Stimulated activated CD4-positive, alpha-beta T cell treated with anti-CD3 and anti-CD28 coated beads, Interleukin-12 subunit alpha, Interleukin-12 subunit beta, amount 100 ng/mL, for 48 hours (primary cell): ENCODE measurements around the gene OLR1.

ENCODE experiments used
- DNase-seq, 3 donors: peaks; one replicate each; pipeline ENCODE4 v3.0.0-alpha.2; 2020; ENCODE audit warnings: low read depth in 2 of 3, low spot score in 1 of 3

Gene OLR1

DNA sequence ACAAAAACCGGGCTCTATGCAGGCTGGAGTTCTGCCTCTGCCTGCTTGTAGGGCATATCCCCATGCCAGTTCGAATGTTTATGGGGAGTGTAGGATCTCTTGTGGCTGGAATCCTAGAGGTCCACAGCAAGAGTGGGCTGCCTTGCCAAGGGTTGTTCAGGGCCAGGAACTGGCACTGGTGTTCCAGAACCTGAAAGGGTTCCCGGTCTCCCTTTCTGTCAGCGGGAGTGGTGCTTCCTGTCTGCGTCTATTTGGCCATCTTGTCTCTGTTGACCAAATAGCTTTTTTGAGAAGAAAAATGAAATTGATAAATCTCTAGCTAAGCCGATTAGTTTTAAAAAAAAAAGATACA, 17.8 kb downstream of the OLR1 start:
- DNase-seq, result no peak

DNA sequence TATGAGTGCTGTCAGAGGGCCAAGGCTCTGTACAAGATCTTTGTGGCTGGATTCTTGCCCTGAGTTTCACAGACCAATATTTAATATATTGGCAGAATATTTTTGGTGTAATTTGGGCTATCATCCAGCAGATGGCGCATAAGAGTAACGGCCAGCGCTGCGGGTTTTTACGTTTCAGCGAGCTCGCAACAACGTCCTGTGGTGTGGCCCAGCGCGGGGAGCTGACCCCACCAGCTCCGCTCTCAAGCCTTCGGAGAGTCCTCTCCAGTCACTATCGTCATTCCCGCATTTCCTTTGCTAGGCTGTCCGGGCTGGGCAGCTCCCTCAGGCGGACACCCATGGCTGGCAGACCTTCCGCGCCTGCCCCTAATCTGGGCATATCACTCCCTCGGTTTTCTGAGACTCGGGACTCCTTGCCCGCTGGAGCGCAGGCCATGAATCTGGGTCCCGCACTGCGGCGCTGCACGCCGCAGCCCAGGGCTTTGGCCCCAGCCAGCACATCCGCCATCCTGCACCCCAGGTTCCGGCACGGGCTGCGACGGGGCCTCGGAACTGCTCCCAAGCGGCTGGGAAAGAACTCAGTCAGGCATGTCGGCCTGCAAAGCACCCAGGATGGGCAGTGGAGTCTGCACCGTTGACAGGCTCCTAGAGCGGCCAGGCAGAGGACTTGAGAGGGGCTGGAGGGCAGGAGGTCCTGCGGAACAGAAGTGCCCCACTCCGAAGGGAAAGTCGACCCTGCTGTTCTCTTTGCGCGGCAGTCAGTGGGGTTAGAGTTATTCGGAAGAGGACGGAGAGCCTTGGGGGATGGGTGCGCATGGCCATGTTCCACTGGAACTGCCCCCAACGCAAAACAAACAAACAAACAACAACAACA, 18.4 kb downstream of the OLR1 start:
- peak; percentile 18 to 58 (median 30) for DNase-seq

- no peak for DNase-seq
These were observed 20.3 kb downstream of the OLR1 start for GRCh38 chr12:10151621-10152020.

DNA sequence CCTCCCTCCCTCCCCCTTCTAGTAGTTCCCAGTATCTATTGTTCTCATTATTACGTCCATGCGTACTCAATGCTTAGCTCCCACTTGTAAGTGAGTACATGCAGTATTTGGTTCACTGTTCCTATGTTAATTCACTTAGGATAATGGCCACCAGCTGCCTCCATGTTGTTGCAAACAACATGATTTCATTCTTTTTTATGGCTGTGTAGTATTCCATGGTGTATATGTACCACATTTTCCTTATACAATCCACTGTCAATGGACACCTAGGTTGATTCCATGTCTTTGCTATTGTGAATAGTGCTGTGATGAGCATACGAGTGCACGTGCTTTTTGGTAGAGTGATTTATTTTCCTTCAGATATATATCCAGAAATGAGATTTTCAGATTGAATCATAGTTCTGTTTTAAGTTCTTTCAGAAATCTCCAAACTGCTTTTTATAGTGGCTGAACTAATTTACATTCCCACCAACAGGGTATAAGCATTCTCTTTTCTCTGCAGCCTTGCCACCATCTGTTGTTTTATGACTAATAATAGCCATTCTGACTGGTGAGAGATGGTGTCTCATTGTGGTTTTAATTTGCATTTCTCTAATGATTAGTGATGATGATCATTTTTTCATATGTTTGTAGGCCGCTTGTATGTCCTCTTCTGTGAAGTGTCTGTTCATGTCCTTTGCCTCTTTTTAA, 24.1 kb downstream of the OLR1 start:
- DNase-seq, result no peak

GRCh38 chr12:10142976-10143589, 28.8 kb downstream of the OLR1 start:
- no peak for DNase-seq

- peak; percentile 8 to 34 (median 9) for DNase-seq
These were observed 31.9 kb downstream of the OLR1 start for GRCh38 chr12:10140001-10140400.

DNA sequence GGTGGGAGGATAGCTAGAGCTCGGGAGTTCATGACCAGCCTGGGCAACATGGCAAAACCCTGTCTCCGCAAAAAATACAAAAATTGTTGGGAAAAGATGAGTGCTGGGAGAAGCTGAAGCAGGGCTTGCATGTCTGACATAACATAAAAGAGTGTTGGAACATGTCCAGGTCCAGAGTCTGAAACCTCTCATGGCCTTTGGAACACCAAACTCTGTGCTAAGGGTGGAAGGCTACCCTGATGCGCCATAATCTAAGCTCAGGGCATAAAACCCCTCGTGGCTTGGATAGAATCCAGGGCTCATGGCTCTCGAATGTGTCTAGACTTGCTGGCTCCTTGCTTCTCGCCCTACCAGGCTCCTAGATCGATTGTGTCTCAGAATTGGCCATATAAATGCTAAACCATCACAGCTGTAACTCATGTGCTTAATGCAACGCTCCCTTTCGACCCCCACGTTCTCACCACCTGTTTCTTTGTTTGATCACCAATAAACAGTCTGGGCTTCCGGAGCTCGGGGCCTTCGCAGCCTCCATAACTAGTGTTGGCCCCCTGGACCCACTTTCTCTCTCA, 35.2 kb downstream of the OLR1 start:
- DNase-seq, result no peak

DNA sequence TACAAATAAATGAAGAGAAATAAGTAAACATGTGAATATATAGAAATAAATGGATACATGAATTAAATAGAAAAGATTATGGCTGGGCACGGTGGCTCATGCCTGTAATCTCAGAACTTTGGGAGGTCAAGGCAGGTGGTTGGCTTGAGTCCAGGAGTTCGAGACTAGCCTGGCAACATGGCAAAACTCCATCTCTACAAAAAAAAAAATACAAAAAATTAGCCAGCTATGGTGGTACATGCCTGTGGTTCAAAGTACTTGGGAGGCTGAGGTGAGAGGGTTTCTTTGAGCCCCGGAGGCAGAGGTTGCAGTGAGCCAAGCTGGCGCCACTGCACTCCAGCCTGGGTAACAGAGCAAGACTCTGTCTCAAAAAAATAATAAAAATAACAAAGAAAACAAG, 36.8 kb downstream of the OLR1 start:
- no peak for DNase-seq

DNA sequence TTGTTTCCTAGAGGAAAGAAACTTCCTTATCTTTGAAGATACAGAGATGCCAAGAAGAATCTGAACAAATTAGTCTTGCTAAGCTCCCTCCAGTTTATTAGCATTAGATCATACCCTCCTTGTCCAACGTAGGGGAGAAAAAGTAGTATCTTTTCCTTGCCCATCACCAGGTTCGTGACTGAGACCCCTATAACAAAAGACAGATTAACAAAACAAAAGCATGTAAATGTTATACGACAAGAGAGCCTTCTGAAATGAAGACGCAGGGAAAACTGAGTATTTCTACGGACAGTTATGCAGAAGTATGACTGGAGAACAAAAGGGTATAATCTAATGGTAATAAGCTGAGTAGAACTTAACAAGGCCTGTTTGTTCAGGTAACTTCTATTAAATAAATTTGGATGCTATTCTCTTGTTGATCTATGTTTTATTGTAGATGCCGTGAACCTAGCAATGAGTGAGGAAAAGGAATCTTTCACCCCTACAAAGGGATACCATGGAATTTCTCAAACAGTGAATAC, 39.0 kb downstream of the OLR1 start:
- no peak for DNase-seq

DNA sequence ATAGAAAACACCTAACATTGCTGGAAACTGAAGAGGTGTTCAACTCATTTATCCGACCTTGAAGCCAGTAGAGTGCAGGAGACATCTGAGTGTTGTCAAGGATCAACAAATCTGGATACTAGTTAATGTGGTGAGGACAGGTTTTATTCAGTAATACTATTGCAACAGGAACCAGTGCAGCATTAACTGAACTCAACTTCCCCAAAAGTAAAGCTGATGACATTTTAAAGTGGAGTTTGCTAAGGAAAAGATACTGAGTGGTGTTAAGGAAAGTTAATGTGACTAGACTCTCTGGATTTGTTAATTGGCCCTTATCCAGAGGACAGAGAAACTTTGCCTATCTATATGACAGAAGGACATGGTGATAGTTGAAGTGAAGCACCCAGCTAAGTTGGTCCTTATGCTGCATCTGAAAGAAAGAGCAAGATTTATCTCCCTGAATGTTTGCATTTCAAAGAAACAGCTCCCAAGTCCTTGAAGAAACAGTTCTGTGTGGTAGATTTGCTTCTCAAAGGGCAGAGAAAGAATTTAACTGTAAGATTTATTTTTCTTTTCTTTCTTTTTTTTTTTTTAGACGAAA, 40.7 kb downstream of the OLR1 start:
- DNase-seq, result no peak

- DNase-seq, result no peak
These were observed 41.9 kb downstream of the OLR1 start, which contains the start of gene CLEC7A for GRCh38 chr12:10130042-10130441. CLEC7A (minus strand) TSS chr12:10130199; CDS start chr12:10130082, 117 bp downstream.

GRCh38 chr12:10128687-10129086, 43.2 kb downstream of the OLR1 start:
- DNase-seq, result no peak

DNA sequence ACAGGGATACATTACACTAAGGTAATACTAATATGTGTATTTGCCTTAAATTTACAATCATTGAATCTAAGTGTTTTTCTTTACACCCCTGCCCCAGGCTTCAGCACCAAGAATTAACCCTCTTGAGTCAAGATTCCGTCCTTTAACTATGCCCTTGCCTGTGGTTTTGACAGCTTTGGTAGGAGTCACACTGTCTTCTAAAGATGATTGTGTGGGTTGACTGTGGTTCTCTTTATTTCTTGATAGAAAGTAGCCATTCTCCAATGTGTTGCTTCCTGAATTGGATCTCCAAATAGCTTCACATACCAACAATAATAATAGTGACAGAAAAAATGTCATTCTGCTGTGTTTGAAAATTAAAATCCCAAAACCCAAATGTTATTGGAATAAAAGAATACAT, 45.5 kb downstream of the OLR1 start:
- no peak for DNase-seq

- DNase-seq, result no peak
These were observed 49.2 kb downstream of the OLR1 start for GRCh38 chr12:10122689-10123088.

DNA sequence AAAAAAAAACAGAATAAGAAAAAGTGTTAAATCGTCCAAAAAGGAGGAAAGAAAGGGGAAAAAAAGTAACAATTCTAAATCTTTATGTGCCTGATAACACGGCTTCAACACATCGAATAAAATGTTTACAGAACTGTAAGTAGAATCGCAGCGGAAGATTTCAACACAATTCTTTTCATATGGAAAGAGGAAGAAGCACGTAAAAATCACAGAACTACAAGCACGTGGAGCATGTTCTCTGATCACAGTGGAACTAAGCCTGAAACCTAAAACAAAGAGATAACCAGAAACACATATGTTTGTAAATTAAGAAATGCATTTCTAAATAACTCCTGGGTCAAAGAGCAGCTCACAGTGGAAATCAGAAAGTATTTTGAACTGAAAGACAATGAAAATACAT, 50.7 kb downstream of the OLR1 start:
- DNase-seq, result no peak

DNA sequence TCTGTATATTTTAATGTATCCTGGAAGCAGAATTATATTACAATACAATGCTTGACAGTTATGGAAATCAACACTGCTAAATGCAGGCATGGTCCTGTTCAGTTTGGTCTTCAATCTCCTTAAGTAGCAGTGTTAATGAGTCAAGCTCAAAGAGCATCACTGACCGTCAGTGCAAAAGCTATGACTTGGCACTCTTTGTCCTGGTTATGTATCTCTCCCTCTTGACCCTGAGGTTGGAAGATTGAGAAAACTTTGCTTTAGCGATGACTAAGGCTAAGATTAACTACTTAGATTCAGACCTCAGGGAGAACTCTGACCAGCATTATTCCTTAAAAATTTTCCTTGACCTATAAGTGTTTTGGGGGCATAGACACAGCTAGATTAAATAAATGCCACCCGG, 52.9 kb downstream of the OLR1 start:
- DNase-seq, result no peak

GRCh38 chr12:10115890-10116289, 56.0 kb downstream of the OLR1 start:
- DNase-seq, result no peak

- no peak for DNase-seq
These were observed 56.6 kb downstream of the OLR1 start for GRCh38 chr12:10115311-10115710.

- DNase-seq, result no peak
These were observed 58.0 kb downstream of the OLR1 start for GRCh38 chr12:10113920-10114319.

DNA sequence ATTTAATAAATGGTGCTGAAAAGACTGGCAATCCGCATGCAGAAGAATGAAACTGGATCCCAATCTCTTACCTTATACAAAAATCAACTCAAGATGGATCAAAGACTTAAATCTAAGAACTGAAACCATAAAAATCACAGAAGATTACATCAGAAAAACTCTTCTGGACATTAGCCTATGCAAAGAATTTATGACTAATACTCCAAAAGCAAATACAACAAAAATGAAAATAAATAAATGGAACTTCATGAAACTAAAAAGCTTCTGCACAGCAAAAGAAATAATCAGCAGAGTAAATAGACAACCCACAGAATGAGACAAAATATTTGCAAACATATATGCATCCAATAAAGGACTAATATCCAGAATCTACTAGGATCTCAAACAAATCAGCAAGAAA, 58.9 kb downstream of the OLR1 start:
- no peak for DNase-seq

GRCh38 chr12:10111451-10111850, 60.5 kb downstream of the OLR1 start:
- no peak for DNase-seq
